Mammary epithelial cell (primary cell): Measurements from ENCODE around the gene CACNA2D4.

Experiments
- EZH2 ChIP-seq: IDR thresholded peaks from 2 replicates; pipeline ENCODE4 v1.6.1; 2012; ENCODE audit warnings: low read length, inconsistent platforms, borderline replicate concordance
- TF ChIP-seq, protein P1 (sequence below), 2 donors: IDR thresholded peaks in 1 of 2; conservative IDR thresholded peaks in 1 of 2; 2 replicates each; pipeline ENCODE4 v1.5.1; 2011 to 2012; ENCODE audit warnings: inconsistent platforms in 2 of 2, low read length in 2 of 2, mild to moderate bottlenecking in 2 of 2, control low read depth in 1 of 2, low read depth in 1 of 2; ENCODE audit not compliant: insufficient read depth in 1 of 2; ENCODE audit errors: extremely low read depth in 1 of 2

DNA sequence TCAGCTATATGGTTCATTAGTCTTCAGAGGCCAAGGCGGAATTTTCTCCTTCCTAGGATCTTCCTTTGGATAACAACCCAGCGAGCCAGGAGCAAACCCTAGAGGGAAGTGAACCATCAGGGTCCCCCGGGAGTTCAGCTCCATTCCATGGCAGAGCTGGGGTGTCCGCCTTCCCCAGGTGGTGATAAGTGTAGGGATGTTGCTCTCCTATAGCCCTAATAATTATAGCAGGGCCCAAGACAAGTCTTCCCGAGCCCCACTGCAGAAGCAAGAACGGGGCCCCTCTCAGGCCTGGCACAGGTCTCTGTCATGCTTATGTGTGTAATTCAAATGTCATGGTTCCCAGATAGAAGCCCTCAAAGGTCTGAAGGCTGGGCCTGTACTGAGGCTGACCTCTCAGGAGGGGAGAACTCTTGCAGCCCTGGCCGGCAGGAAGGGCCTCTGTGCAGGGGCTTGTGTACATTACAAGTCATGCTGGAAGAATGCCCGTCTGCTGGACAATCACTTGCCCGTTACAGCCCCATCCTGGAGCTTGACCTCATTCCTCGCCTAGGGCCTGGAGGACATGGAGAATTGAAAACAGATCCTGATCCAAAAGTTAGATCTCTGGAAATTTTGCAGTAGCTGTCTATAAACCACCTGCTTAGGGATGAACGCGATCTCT lies 80.8 kb downstream of the CACNA2D4 start:
- TF ChIP-seq, protein P1, sequence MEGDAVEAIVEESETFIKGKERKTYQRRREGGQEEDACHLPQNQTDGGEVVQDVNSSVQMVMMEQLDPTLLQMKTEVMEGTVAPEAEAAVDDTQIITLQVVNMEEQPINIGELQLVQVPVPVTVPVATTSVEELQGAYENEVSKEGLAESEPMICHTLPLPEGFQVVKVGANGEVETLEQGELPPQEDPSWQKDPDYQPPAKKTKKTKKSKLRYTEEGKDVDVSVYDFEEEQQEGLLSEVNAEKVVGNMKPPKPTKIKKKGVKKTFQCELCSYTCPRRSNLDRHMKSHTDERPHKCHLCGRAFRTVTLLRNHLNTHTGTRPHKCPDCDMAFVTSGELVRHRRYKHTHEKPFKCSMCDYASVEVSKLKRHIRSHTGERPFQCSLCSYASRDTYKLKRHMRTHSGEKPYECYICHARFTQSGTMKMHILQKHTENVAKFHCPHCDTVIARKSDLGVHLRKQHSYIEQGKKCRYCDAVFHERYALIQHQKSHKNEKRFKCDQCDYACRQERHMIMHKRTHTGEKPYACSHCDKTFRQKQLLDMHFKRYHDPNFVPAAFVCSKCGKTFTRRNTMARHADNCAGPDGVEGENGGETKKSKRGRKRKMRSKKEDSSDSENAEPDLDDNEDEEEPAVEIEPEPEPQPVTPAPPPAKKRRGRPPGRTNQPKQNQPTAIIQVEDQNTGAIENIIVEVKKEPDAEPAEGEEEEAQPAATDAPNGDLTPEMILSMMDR (conservative IDR thresholded peaks at IDR 0.05 in 1 of 2, IDR thresholded peaks at IDR 0.05 in 1 of 2; ENCODE audit: extremely low read depth in 1 of 2, insufficient read depth in 1 of 2, low read depth in 1 of 2, low read length in 2 of 2) = no peak
- TF ChIP-seq EZH2 = no peak
